K562 (cell line): ENCODE results near the gene PGPEP1. TPM values are rescaled to one million over a fixed set of nuclear protein-coding genes. Genes with fewer than 3 reads are reported as not detected.

Source experiments
- PCBP1 ChIP-seq: fragments of 200-400 bp; formaldehyde crosslinking; IDR thresholded peaks from 2 replicates; pipeline ENCODE4 v1.6.1; 2018; ENCODE audit warnings: mild to moderate bottlenecking, low read depth, low read length; ENCODE audit not compliant: poor library complexity, severe bottlenecking
- TEAD4 ChIP-seq, 2 experiments: sonication (generic) in 1 of 2; formaldehyde crosslinking in 1 of 2; IDR thresholded peaks; 2 replicates each; pipeline versions ENCODE4 v1.6.1 to v1.8.0; 2012 to 2022; ENCODE audit warnings: borderline replicate concordance in 1 of 2, inconsistent platforms in 1 of 2, low read length in 1 of 2, mild to moderate bottlenecking in 1 of 2, missing genetic modification reagents in 1 of 2
- ZNF274 ChIP-seq: IDR thresholded peaks from 2 replicates; pipeline ENCODE4 v1.6.1; 2011; ENCODE audit warnings: low read depth, mild to moderate bottlenecking, low read length, moderate library complexity, borderline replicate concordance
- polyA plus RNA-seq, 8 experiments: library from polyadenylated mRNA; depleted of rRNA in 4 of 8; stranded (reverse) in 5 of 8; unstranded in 3 of 8; fragments of >200 nt; fragmentation: Nextera tagmentation in 2 of 8; fragmentation: Illumina TruSeq in 1 of 8; extraction: Ambion mirVana in 2 of 8; extraction: Trizol in 1 of 8; gene quantifications; 2 replicates each; pipeline versions ENCODE4 v1.2.1 to v1.2.3, GENCODE V29; 2011 to 2014; ENCODE audit warnings: inconsistent platforms in 1 of 8, missing spikeins in 1 of 8
- total RNA-seq, 7 experiments: library from RNA; depleted of rRNA in 6 of 7; stranded (reverse); fragments of >200 nt in 6 of 7; fragmentation: Illumina TruSeq in 2 of 7; extraction: Trizol in 2 of 7; gene quantifications; 2 replicates each; pipeline versions ENCODE4 v1.2.1 to v1.2.3, GENCODE V29; 2011 to 2021; ENCODE audit warnings: low replicate concordance in 1 of 7
- TF ChIP-seq, protein P1 (sequence below): fragments of 250-450 bp; sonication (Bioruptor Pico); IDR thresholded peaks from 2 replicates; pipeline ENCODE4 v1.4.0; 2020

PGPEP1 gene
- total and polyA plus RNA-seq, 9 of the 15 experiments (the other 6 are each of a cell fraction or from before 2014, with no cell fraction given): 10.0 to 69.6 (median 33.5) TPM

- TF ChIP-seq, protein P1, sequence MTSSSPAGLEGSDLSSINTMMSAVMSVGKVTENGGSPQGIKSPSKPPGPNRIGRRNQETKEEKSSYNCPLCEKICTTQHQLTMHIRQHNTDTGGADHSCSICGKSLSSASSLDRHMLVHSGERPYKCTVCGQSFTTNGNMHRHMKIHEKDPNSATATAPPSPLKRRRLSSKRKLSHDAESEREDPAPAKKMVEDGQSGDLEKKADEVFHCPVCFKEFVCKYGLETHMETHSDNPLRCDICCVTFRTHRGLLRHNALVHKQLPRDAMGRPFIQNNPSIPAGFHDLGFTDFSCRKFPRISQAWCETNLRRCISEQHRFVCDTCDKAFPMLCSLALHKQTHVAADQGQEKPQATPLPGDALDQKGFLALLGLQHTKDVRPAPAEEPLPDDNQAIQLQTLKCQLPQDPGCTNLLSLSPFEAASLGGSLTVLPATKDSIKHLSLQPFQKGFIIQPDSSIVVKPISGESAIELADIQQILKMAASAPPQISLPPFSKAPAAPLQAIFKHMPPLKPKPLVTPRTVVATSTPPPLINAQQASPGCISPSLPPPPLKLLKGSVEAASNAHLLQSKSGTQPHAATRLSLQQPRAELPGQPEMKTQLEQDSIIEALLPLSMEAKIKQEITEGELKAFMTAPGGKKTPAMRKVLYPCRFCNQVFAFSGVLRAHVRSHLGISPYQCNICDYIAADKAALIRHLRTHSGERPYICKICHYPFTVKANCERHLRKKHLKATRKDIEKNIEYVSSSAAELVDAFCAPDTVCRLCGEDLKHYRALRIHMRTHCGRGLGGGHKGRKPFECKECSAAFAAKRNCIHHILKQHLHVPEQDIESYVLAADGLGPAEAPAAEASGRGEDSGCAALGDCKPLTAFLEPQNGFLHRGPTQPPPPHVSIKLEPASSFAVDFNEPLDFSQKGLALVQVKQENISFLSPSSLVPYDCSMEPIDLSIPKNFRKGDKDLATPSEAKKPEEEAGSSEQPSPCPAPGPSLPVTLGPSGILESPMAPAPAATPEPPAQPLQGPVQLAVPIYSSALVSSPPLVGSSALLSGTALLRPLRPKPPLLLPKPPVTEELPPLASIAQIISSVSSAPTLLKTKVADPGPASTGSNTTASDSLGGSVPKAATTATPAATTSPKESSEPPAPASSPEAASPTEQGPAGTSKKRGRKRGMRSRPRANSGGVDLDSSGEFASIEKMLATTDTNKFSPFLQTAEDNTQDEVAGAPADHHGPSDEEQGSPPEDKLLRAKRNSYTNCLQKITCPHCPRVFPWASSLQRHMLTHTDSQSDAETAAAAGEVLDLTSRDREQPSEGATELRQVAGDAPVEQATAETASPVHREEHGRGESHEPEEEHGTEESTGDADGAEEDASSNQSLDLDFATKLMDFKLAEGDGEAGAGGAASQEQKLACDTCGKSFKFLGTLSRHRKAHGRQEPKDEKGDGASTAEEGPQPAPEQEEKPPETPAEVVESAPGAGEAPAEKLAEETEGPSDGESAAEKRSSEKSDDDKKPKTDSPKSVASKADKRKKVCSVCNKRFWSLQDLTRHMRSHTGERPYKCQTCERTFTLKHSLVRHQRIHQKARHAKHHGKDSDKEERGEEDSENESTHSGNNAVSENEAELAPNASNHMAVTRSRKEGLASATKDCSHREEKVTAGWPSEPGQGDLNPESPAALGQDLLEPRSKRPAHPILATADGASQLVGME (CRISPR knock-in tag): no peak
- TF ChIP-seq PCBP1: peak; percentile 90
- no peak for TF ChIP-seq ZNF274
- peak; percentile 79 for TF ChIP-seq TEAD4 (IDR thresholded peaks at IDR 0.05; ENCODE audit: low read length)
- TF ChIP-seq TEAD4 (CRISPR knock-in tag; IDR thresholded peaks at IDR 0.05; ENCODE audit: borderline replicate concordance): peak; percentile 89; the same call in 1 of the 2 replicates
Observed at GRCh38 chr19:18291590-18292461, 48.6 kb upstream of the PGPEP1 start (continued).
